ENCODE measurements around the gene SRSF3. TPM values are rescaled to one million over a fixed set of nuclear protein-coding genes. Genes with fewer than 3 reads are reported as not detected.

SRSF3 gene
- total and polyA plus RNA-seq, 5 donors: 137 to 185 (median 146) TPM

- DNase-seq (peak in 2 of 3 donors; percentile 38 to 77), ATAC-seq (peak; percentile 34 to 60)
- no peaks in the 10 kb centered on the region for H3K27me3 ChIP-seq (ENCODE audit: control insufficient read depth, insufficient read depth)
- 61% methylated on average over 5 of the region's 5 CpGs for WGBS
- H3K4me1 ChIP-seq (ENCODE audit: control insufficient read depth, insufficient read depth, low read length): peaks cover 6% of the 10 kb centered on the region
- H3K27ac ChIP-seq (ENCODE audit: low read length): peak overlapping the region; percentile 13
- intact Hi-C loops (cut with DNase I): loop anchor here in 2 of 4 donors (2.0 to 10.0 kb wide), 2 partner anchors 55 to 129 kb away; no protein-coding TSS in a partner anchor
- H3K4me3 ChIP-seq (ENCODE audit: low read length): no peak overlapping the region
- no peaks in the 10 kb centered on the region for H3K9me3 ChIP-seq (ENCODE audit: control insufficient read depth, low read length)
Measured at GRCh38 chr6:36625158-36625919, 31.2 kb downstream of the SRSF3 start.

- no peak overlapping the region for H3K4me3 ChIP-seq (ENCODE audit: low read length)
- peak in 1 of 2 donors; percentile 4 for ATAC-seq
- peak in 1 of 3 donors; percentile 56 for DNase-seq
- no peak overlapping the region for H3K27ac ChIP-seq (ENCODE audit: low read length)
- no peaks in the 10 kb centered on the region for H3K27me3 ChIP-seq (ENCODE audit: control insufficient read depth, insufficient read depth)
- H3K4me1 ChIP-seq (ENCODE audit: control insufficient read depth, insufficient read depth, low read length): peaks cover 6% of the 10 kb centered on the region
- intact Hi-C loops (cut with DNase I): loop anchor here in 3 of 4 donors (2.0 to 10.0 kb wide), 2 partner anchors 54 to 128 kb away; no protein-coding TSS in a partner anchor
- H3K9me3 ChIP-seq (ENCODE audit: control insufficient read depth, low read length): no peaks in the 10 kb centered on the region
- WGBS: 70% methylated on average over 3 of the region's 3 CpGs
Measured at GRCh38 chr6:36626636-36627035, 32.5 kb downstream of the SRSF3 start.

- ATAC-seq: no peak
- 96% methylated on average over 5 of the region's 5 CpGs for WGBS
- H3K27ac ChIP-seq (ENCODE audit: low read length): no peak overlapping the region
- peaks cover 6% of the 10 kb centered on the region for H3K4me1 ChIP-seq (ENCODE audit: control insufficient read depth, insufficient read depth, low read length)
- intact Hi-C loops (cut with DNase I): loop anchor here in 3 of 4 donors (2.0 to 10.0 kb wide), 2 partner anchors 54 to 128 kb away; no protein-coding TSS in a partner anchor
- no peak overlapping the region for H3K4me3 ChIP-seq (ENCODE audit: low read length)
- DNase-seq: no peak
- no peaks in the 10 kb centered on the region for H3K27me3 ChIP-seq (ENCODE audit: control insufficient read depth, insufficient read depth)
- H3K9me3 ChIP-seq (ENCODE audit: control insufficient read depth, low read length): no peaks in the 10 kb centered on the region
Measured at GRCh38 chr6:36627141-36627540, 33.0 kb downstream of the SRSF3 start.

- Histone ChIP-seq H3K4me1 (ENCODE audit: control insufficient read depth, insufficient read depth, low read length) (peaks cover 6% of the 10 kb centered on the region), H3K9me3 (ENCODE audit: control insufficient read depth, low read length) (no peaks in the 10 kb centered on the region), H3K4me3 (ENCODE audit: low read length) (no peak overlapping the region), H3K27me3 (ENCODE audit: control insufficient read depth, insufficient read depth) (no peaks in the 10 kb centered on the region), H3K27ac (ENCODE audit: low read length) (peak overlapping the region; percentile 34)
- ATAC-seq (peak; percentile 70 to 79), DNase-seq (peak; percentile 70 to 84 (median 84))
- intact Hi-C loops (cut with DNase I): loop anchor here in 3 of 4 donors (2.0 to 10.0 kb wide), 2 partner anchors 53 to 127 kb away; no protein-coding TSS in a partner anchor
- 23% methylated on average over 4 of the region's 4 CpGs for WGBS
Measured at GRCh38 chr6:36627801-36628246, 33.7 kb downstream of the SRSF3 start.

GRCh38 chr6:36629784-36630183, 35.6 kb downstream of the SRSF3 start:
- ATAC-seq (no peak), DNase-seq (no peak)
- Histone ChIP-seq H3K4me1 (ENCODE audit: control insufficient read depth, insufficient read depth, low read length) (peaks cover 16% of the 10 kb centered on the region), H3K27me3 (ENCODE audit: control insufficient read depth, insufficient read depth) (no peaks in the 10 kb centered on the region), H3K27ac (ENCODE audit: low read length) (no peak overlapping the region), H3K4me3 (ENCODE audit: low read length) (no peak overlapping the region), H3K9me3 (ENCODE audit: control insufficient read depth, low read length) (no peaks in the 10 kb centered on the region)
- intact Hi-C loops (cut with DNase I): loop anchor here in 2 of 4 donors (10.0 kb wide), 1 partner anchor 125 kb away; no protein-coding TSS in a partner anchor
- 91% methylated on average over 11 of the region's 11 CpGs for WGBS

- DNase-seq (peak in 1 of 3 donors; percentile 50), ATAC-seq (no peak)
- Histone ChIP-seq H3K4me1 (ENCODE audit: control insufficient read depth, insufficient read depth, low read length) (peaks cover 16% of the 10 kb centered on the region), H3K4me3 (ENCODE audit: low read length) (no peak overlapping the region), H3K9me3 (ENCODE audit: control insufficient read depth, low read length) (no peaks in the 10 kb centered on the region), H3K27me3 (ENCODE audit: control insufficient read depth, insufficient read depth) (no peaks in the 10 kb centered on the region), H3K27ac (ENCODE audit: low read length) (no peak overlapping the region)
- WGBS: 69% methylated on average over 14 of the region's 14 CpGs
- intact Hi-C loops (cut with DNase I): no loop called here
Measured at GRCh38 chr6:36631326-36632011, 37.3 kb downstream of the SRSF3 start.

- peak in 1 of 3 donors; percentile 50 for DNase-seq
- no peak overlapping the region for H3K27ac ChIP-seq (ENCODE audit: low read length)
Measured at GRCh38 chr6:36633370-36633769, 39.2 kb downstream of the SRSF3 start.

GRCh38 chr6:36633915-36634314, 39.8 kb downstream of the SRSF3 start:
- H3K27me3 ChIP-seq (ENCODE audit: control insufficient read depth, insufficient read depth): no peaks in the 10 kb centered on the region
- no peak overlapping the region for H3K4me3 ChIP-seq (ENCODE audit: low read length)
- 29% methylated on average over 9 of the region's 9 CpGs for WGBS
- peak overlapping the region; percentile 56 for H3K27ac ChIP-seq (ENCODE audit: low read length)
- H3K9me3 ChIP-seq (ENCODE audit: control insufficient read depth, low read length): no peaks in the 10 kb centered on the region
- H3K4me1 ChIP-seq (ENCODE audit: control insufficient read depth, insufficient read depth, low read length): peaks cover 11% of the 10 kb centered on the region
- peak; percentile 89 to 93 for ATAC-seq
- DNase-seq: peak; percentile 89 to 94 (median 92)
- intact Hi-C loops (cut with DNase I): no loop called here

More at GRCh38 chr6:36633370-36633769, 39.2 kb downstream of the SRSF3 start:
- Histone ChIP-seq H3K9me3 (ENCODE audit: control insufficient read depth, low read length) (no peaks in the 10 kb centered on the region), H3K4me3 (ENCODE audit: low read length) (no peak overlapping the region), H3K27me3 (ENCODE audit: control insufficient read depth, insufficient read depth) (no peaks in the 10 kb centered on the region), H3K4me1 (ENCODE audit: control insufficient read depth, insufficient read depth, low read length) (peaks cover 11% of the 10 kb centered on the region)
- WGBS: 84% methylated on average over 6 of the region's 6 CpGs
- ATAC-seq: peak in 1 of 2 donors; percentile 15
- intact Hi-C loops (cut with DNase I): no loop called here

- Histone ChIP-seq H3K9me3 (ENCODE audit: control insufficient read depth, low read length) (no peaks in the 10 kb centered on the region), H3K4me1 (ENCODE audit: control insufficient read depth, insufficient read depth, low read length) (peaks cover 11% of the 10 kb centered on the region), H3K27me3 (ENCODE audit: control insufficient read depth, insufficient read depth) (no peaks in the 10 kb centered on the region), H3K27ac (ENCODE audit: low read length) (peak overlapping the region; percentile 5), H3K4me3 (ENCODE audit: low read length) (no peak overlapping the region)
- 84% methylated on average over 16 of the region's 16 CpGs for WGBS
- DNase-seq: peak in 1 of 3 donors; percentile 30
- intact Hi-C loops (cut with DNase I): no loop called here
- no peak for ATAC-seq
Measured at GRCh38 chr6:36634317-36635108, 40.4 kb downstream of the SRSF3 start.

GRCh38 chr6:36636283-36636682, 42.1 kb downstream of the SRSF3 start:
- Histone ChIP-seq H3K9me3 (ENCODE audit: control insufficient read depth, low read length) (no peaks in the 10 kb centered on the region), H3K4me1 (ENCODE audit: control insufficient read depth, insufficient read depth, low read length) (peaks cover 11% of the 10 kb centered on the region), H3K27me3 (ENCODE audit: control insufficient read depth, insufficient read depth) (no peaks in the 10 kb centered on the region), H3K4me3 (ENCODE audit: low read length) (no peak overlapping the region), H3K27ac (ENCODE audit: low read length) (no peak overlapping the region)
- no peak for ATAC-seq
- DNase-seq: peak in 2 of 3 donors; percentile 75 to 81
- intact Hi-C loops (cut with DNase I): no loop called here
- WGBS: 44% methylated on average over 5 of the region's 5 CpGs
